HS-27A (cell line): Measurements from ENCODE around the gene NHERF1.

Source experiments
- DNase-seq: peaks from one replicate; pipeline ENCODE4 v3.0.0-alpha.2; 2012; ENCODE audit warnings: low read depth, missing footprints

Gene NHERF1

DNA sequence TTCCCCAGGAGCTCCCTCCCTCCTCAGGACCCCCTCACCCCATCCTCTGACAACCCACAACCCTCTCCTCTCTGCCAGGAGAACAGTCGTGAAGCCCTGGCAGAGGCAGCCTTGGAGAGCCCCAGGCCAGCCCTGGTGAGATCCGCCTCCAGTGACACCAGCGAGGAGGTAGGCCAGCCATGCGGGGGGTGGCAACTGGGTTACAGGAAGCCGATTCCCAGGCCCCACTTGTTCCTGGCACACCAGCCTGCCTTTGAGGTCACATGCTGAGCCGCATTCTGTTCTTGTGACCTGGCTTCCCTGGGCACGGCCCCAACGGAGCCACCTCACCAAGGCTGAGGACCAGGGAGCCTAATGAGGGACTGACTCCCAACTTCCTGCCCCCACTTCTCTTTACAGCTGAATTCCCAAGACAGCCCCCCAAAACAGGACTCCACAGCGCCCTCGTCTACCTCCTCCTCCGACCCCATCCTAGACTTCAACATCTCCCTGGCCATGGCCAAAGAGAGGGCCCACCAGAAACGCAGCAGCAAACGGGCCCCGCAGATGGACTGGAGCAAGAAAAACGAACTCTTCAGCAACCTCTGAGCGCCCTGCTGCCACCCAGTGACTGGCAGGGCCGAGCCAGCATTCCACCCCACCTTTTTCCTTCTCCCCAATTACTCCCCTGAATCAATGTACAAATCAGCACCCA is 19.8 kb downstream of the NHERF1 start:
- no peak for DNase-seq

DNA sequence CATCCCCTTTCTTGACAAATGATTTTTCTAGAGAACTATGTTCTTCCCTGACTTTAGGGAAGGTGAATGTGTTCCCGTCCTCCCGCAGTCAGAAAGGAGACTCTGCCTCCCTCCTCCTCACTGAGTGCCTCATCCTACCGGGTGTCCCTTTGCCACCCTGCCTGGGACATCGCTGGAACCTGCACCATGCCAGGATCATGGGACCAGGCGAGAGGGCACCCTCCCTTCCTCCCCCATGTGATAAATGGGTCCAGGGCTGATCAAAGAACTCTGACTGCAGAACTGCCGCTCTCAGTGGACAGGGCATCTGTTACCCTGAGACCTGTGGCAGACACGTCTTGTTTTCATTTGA is 20.3 kb downstream of the NHERF1 start:
- no peak for DNase-seq

DNA sequence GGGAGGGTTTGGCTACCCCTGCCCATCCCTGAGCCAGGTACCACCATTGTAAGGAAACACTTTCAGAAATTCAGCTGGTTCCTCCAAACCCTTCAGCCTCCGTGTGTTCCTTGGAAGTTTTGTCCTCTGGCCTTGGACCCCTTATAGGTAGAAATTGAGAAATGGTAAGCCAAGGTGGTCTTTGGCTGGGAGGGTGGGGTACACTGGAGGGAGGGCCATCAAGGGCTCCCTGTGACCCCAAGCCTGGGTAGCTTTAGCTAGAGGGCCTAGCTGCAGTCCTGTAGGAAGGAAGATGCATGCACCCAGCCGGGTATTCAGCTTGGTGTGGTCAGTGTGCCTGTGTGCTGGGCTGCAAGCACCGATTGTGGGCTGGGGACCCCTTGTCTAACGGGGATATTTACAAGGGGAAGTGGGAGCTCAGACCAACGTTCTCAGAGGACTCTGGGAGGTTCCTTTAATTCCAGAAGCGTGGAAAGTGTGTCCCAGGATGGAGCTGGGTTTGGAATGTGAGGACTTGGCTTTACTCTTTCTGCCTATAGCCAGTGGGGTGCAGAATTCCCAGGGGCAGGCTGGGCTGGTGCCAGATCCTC is 20.9 kb downstream of the NHERF1 start:
- no peak for DNase-seq

- DNase-seq = no peak
These were observed 21.5 kb downstream of the NHERF1 start for GRCh38 chr17:74769856-74770497.

DNA sequence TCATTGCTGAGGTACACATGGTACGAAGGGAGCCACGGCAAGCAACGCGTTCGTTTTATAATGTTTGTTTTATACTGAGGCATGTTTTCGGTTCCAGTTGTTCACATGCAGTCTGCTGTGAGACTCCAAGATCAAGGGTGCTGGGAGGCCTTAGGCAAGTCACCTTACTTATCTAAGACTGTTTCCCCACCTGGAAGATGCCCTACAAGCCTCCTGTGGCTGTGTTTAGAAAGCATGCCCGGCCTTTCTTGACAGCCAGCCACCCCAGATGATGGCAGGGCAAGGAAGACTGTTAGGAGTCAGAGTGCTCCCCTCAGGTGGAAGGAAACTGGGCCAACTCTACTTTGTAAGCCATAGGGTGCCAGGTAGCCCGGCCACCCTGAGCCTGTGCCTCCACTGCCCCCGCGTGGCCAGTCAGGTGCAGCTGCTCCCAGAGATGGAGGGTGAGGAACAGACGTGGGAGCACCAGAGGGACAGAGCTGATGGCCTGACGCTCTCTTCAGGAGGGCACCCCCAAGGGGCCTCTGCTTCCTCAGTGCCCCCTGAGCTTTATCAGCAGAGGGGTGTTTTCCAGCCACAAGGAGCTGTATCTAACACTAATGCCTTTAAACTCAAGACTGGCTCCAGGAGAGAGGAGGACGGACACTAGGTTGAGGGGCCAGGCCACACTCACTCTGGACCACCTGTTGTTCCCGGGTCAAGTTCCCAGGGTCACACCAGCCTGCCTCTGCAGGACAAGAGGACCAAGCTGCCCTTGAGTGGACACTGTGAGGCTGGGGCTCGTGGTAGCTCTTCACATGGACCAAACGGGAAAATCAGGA is 22.3 kb downstream of the NHERF1 start:
- DNase-seq = no peak

DNA sequence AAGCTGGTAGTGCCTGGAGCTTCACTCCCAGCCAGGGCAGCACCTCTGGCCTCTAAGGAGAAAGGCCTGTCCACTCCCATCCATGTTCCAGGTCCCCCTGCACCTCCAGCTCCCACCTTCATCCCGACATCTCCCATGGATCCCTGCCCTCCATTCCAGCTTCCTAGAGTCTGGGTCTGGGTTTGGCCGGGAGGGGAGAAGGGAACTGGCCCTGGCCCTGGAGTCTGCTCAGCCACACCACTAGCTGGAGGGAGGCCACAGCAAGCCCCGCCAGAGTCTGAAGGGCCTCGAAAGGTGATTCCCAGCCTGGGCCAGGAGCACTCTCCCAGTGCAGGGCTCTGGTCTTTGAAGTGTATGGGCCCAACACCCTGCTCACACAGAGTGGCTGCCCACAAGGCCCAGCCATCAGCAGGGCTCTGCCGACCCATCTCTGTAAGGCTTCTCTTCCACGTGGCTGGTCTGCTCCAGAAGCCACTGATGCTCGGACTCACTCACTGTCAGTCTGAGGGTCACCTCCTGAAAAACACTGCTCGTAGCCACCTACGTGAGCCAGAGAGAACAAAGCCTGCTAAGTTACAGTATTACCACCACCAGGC is 23.0 kb downstream of the NHERF1 start:
- no peak for DNase-seq

DNA sequence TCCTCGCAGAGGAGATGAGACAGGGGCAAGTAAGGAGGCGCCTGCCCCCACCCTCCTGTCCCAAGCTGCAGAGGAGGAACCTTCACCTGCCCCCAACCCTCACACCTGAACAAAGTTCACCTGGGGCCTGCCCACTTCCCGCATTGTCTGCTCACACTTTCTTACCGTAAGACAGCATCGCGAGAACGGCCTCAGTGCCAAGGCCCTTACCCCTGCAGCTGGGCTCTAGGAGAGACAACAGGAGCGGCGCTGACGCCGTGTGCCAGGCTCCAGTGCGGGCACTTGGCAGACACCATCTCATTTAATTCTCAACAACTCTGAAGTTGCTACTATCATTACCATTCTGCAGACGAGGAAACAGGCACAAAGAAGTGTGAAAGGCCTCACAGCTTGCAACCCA is 23.6 kb downstream of the NHERF1 start:
- no peak for DNase-seq

- no peak for DNase-seq
These were observed 25.0 kb downstream of the NHERF1 start for GRCh38 chr17:74773414-74773813.

DNA sequence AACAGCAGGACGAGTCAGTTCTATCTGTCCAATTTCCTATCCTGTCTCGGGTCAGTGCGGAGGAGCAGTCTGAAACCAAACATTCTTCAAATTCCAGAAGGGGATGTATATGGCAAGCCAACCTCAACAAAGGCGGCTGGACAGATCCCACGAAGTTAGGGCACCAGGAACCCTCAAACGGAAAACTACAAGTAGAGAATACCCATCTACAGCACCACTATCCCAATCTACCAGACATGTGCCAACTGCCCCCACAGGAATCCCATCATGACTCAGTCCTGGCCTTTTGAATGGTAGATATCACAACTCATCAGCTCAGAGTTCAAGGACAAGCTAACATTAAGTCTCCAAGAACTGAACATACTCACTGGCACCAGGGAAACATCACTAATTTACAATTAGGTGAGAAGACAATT is 25.5 kb downstream of the NHERF1 start:
- no peak for DNase-seq

- no peak for DNase-seq
These were observed 27.1 kb downstream of the NHERF1 start for GRCh38 chr17:74775409-74776043.

- DNase-seq = peak; percentile 59
These were observed 27.9 kb downstream of the NHERF1 start, which contains the start of gene NAT9 for GRCh38 chr17:74776044-74776962. Gene NAT9 (minus strand): TSS chr17:74776345. CDS start chr17:74775698, 647 bp downstream.

DNA sequence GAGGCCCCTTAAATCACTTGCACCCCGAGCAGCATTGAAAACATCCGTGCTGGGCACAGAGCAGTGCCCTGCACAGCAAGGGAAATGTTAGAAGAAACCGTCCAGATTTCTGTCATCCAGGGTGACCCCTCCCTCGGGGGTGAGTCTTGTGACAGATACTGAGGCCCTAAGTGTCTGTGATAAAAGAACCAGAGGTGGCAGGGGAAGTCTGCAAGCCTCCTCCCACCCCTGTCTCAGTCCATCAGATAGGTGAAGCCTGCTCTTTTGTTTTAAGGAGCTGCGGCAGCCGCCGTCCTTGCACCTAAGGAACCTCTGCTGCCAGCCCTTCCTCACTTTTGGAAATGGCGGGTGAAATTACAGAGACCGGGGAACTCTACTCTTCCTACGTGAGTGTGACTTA is 28.6 kb downstream of the NHERF1 start:
- no peak for DNase-seq

GRCh38 chr17:74777901-74778515 is 29.6 kb downstream of the NHERF1 start:
- no peak for DNase-seq

DNA sequence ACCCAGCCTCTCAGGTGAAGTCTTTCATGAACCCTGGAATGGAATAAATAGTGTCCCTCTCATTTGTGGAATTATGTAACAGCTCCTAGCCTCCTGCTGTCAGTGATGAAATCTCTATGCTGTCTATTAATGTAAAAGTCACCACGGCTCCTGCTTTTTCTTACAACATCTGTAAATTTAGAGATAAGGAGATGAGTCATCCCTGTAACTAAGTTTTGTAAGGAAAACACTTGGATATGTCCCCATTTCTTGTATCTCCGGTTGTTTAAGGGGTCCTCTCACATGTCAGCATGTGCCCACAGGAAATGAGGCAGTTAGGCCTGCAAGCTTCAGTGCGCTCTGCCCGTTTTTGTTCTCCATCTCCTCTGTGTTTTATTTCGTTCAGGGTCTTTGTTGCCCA is 30.5 kb downstream of the NHERF1 start:
- no peak for DNase-seq

- no peak for DNase-seq
These were observed 31.1 kb downstream of the NHERF1 start for GRCh38 chr17:74779501-74779900.

- DNase-seq = no peak
These were observed 31.5 kb downstream of the NHERF1 start for GRCh38 chr17:74779948-74780400.

- DNase-seq = no peak
These were observed 32.2 kb downstream of the NHERF1 start for GRCh38 chr17:74780443-74781238.

GRCh38 chr17:74782571-74782970 is 34.1 kb downstream of the NHERF1 start:
- no peak for DNase-seq

DNA sequence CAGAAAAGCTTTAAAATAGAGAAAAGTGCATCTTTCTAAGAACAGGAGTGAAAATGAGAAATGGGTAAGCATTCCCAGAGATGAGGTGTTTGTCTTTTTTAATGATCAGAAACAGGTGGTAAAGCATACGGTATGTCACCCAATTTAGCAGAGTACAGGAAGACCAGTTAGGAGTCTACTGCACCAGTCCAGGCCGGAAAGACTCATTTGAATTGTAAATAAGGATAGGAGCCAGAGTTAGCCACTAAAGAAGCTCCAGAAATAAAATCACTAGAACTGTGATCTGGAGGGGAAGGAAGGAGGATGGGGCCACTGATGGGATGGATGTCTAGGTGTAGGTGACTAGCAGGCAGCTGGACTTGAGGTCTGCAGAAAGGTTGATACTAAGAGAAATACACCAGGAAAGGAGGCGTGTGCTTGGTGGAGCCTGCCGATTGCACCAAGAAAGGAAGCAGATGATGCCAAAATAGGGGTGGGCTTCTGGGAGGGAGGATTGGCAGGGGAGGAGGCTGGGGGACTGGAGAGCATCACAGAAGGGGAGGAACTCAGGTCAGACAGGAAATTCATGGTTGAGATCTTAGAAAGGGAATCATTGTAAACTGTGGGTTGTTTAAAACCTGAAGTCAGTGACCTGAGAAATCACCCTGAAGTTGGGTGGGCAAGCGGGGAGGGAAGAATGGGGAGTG is 35.8 kb downstream of the NHERF1 start:
- DNase-seq = no peak
